Left hindlimb (tissue), 1 donor: ENCODE data around the gene RSL1D1.
"Not testable (repeated sequence)": the region's sequence is repeated elsewhere in the genome, so short reads cannot be mapped to it uniquely, and the experiment has no call there.

ENCODE experiments used
- DNase-seq: peaks from one replicate; pipeline ENCODE4 v3.0.0-alpha.2; 2018

RSL1D1 gene

DNA sequence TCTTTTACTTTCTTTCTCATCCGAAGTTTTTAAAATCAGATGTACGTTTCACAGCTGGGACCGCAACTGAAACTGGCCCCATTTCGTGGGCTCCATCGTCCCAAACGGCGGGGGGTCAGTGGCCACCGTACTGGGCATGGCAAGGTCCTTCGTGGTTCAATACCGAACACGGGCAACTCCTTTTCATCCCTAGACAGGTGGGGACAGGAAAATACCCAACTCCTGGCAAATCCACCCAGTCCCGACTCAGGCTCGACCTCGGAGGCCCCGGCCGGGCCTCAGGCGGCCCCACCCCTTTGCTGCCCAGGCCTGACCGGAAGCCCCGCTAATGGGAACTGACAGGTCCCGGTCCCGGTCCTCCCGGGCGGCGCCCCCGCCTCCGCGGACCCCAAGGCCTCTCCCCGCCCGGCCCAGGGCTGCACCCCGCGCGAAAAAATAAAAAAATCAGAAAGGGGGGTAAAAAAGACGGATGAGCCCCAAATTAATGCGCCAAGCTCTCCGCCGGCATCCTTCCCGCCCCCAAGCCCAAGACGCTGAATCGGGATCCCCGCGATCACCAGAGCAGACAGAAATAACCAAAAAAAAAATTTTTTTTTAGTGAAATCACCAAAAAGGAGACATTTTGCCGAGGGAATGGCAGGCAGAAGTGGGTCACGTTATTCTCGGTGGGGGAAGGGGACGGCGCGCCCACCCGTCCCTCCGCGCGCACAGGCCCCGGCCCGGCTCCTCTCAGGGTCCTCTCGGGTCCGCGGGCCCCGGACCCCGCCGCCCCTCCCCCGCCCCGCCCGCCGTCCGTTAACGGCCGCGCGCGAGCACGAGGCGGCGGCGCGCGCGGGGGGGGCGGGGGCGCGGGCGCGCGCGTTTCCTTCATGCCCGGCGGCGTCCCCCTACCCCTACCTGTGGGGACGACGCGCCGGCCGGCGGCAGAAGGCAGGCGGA, 54.8 kb downstream of the RSL1D1 start:
- peak; percentile 68 for DNase-seq

DNA sequence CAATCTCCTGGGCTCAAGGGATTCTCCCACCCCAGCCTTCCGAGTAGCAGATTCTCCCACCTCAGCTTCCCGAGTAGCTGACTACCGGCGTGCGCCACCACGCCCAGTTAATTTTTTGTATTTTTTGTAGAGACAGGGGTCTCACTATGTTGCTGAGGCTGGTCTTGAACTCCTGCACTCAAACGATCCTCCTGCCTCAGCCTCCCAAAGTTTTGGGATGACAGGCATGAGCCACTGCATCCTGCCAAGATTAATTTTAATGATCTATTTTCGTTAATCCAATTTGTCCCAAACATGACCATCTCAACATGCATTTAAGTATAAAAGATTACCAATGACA, 55.5 kb downstream of the RSL1D1 start:
- no peak for DNase-seq

DNA sequence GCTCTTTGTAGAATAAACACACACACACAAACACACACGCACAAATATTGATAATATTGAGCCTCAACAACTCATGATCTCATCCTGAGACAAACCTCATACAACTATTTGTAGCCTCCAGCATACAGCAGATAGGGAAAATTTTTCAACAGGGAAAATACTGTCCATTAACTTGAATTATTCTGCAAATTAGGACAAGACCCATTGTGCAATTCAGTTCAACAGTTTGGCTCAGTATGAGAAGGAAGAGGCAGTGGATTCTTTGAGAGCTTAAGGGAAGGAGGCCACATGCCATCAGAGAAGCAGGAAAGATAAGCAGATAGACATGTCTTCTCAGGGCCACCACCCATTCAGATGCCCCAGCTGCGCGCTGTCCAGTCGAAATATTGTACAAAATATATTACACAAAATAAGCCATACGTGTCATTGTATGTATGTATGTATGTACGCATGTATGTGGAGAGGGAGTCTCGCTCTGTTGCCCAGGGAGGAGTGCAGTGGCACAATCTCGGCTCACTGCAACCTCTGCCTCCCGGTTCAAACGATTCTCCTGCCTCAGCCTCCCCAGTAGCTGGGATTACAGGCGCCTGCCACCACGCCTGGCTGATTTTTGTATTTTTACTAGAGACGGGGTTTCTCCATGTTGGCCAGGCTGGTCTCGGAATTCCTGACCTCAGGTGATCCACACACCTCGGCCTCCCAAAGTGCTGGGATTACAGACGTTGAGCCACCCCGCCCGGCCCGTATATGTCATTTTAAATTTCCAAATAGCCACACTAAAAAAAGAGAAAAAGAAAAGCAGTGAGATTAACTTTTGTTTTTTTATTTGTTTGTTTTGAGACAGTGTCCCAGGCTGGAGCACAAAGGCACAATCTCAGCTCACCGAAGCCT, 56.1 kb downstream of the RSL1D1 start:
- no peak for DNase-seq

- no peak for DNase-seq
Observed at GRCh38 chr16:11794447-11794846, 56.9 kb downstream of the RSL1D1 start.

DNA sequence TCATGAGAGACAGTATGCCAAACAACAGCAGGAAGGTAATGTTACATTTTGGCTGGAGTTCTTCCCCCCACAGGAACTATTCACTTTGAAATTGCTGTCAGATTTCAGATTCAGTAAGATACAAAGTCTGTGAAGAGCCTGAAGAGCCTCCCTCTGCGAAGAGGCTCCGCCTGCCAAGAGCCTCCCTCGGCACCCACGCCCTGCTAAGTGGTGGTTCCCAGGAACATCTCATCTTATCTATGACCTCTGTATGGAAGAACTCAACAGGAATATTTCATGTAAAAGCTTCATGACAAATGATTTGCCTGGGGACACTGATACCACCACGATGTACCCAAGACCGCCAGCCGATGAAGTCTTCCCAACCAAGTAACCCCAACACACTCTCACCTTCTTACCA, 57.5 kb downstream of the RSL1D1 start:
- no peak for DNase-seq

DNA sequence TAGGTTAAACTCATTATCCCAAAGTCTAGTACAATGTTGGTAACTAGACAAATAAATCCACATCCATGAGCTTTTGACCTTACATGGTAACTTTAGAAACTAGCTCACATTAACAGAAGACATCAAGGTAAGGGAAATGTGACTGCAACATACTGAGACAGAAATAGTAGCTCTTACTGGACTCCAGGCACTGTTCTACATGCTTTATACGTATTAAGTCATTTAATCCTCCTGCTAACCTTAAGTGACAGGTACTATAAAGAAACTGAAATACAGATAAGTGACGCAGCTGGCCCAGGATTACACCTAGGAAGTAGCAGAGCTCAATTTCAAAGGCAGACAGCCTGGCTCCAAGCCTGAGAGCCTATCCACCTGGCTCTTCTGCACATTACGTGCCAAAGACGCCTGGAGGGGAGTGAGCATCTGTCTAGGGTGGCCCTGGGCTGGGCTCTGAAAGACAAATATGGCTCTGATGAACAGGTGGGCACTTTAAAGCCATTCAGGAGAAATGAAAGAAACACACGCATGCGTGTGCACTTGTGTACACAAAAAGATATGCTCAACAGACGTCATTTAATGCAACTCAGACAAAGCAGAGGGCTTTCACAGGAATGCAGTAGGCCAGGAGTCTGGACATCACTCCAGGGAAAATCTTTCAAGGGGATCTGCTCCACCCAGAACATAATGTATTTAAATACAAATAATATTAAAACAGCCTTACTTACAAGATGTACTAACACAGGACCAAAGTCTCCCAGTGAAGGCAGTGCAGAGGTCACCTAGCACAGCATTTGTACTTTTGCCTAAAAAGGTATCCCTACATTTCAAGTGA, 58.7 kb downstream of the RSL1D1 start:
- no peak for DNase-seq

DNA sequence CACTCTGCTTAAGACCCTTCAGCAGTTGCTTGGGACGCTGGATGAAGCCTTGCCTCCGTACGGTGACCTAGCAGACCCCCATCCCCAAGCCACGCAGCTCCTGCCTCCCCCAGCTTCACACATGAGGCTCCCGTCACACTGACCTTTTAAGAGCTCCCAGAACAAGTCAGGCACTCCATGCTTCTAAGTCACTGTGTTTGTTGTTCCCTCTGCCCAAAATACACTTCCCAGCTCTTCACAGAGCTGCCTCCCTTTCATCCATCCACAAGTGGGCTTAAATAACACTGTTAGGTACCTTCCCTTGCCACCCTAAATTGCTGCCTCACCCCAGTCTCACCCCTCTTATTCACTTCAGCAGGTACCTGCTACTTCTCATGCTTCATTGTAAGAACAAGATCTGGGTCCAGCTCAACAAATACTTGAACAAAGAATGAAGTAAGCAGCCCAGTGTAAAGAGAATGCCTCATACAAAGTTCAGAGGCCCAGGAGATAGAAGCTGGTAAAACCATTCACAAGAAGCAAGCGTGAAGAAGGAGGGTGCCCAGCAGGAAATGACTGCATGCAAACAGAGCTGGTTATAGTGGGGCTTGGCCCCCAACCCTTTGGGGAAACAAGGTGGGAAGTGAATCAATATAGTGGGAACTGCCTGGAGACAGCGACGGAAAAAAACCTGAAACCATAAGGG, 60.1 kb downstream of the RSL1D1 start:
- no peak for DNase-seq

DNA sequence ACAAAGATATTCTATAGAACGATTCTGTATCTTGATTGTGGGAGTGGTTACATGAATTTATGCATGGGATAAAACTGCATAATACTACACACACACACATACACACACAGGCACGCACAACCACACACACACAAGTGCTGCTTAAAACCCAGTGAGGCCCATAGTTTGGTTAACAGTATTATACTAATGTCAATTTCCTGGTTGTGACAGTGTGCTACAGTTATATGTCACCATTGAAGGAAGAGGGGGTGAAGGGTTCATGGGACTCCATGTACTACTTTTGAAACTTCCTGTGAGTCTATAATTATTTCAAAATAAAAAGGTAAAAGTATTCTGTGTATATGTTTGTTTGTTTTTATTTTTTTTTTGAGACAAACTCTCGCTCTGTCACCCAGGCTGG, 62.4 kb downstream of the RSL1D1 start:
- no peak for DNase-seq

- not testable (repeated sequence) for DNase-seq
Observed at GRCh38 chr16:11784980-11785599, 66.3 kb downstream of the RSL1D1 start.

DNA sequence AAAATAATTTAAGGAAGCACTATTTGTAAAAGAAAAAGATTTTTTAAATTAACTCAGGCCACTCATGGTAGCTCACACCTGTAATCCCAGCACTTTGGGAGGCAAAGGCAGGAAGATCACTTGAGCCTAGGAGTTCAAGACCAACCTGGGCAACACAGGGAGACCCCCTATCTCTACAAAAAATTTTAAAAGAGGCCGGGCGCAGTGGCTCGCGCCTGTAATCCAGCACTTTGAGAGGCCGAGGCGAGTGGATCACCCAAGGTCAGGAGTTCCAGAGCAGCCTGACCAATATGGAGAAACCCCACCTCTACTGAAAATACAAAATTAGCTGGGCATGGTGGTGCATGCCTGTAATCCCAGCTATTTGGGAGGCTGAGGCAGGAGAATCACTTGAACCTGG, 67.0 kb downstream of the RSL1D1 start:
- DNase-seq: not testable (repeated sequence)

DNA sequence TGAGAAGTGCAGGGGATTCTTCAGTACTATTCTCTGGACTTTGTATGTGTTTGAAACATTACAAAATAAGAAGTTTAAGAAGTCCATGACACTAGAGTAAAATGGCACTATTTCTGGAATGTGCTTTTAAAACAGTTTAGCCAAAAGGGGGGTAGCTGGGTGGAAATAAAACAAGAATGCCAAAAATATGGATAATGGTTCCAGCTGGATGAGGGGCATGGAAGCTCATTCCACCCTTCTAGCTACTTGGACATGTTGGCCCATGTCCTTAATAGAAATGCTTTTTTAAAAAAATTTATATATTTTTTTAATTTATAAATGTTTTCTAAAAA, 67.3 kb downstream of the RSL1D1 start:
- DNase-seq: no peak
